NCI-H146 (cell line): ENCODE measurements around the gene OR2AP1.
"Not testable (repeated sequence)": the region's sequence is repeated elsewhere in the genome, so short reads cannot be mapped to it uniquely, and the experiment has no call there.

Experiments used
- DNase-seq: peaks from one replicate; lab custom pipeline; 2025; lab: John Stamatoyannopoulos, UW

The OR2AP1 gene

GRCh38 chr12:55572168-55572567 lies at the start of gene OR2AP1:
TSS of gene OR2AP1 (plus strand) at chr12:55572468. CDS start at chr12:55574415, 1,947 bp downstream.
- no peak for DNase-seq

- DNase-seq, result not testable (repeated sequence)
Measured at GRCh38 chr12:55548235-55548634, 24.0 kb upstream of the OR2AP1 start.

GRCh38 chr12:55548756-55549155 lies 23.5 kb upstream of the OR2AP1 start:
- DNase-seq, result no peak

GRCh38 chr12:55549302-55549701 lies 23.0 kb upstream of the OR2AP1 start, which contains the start of gene OR6C4:
TSS of gene OR6C4 (plus strand) at chr12:55549602. CDS start at chr12:55551227, 1,625 bp downstream.
- no peak for DNase-seq

DNA sequence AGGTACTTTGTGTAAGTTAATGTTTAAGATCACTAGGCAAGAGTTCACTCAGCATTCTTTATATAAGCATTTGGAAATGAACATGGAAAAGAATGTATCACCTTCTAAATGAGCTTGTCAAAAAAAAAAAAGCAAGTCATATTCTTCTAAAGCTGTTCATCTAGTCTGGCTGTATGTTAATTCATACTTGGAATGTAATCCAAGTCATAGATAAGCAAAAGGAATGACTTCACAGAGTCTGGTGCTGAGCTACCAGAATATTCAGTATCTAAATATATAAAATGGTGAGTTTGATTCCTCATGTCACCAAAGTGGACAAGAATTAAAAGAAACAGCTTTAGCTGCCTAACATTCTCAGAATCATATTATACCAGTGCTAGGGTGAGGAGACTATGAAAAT lies 18.0 kb upstream of the OR2AP1 start:
- DNase-seq, result no peak

DNA sequence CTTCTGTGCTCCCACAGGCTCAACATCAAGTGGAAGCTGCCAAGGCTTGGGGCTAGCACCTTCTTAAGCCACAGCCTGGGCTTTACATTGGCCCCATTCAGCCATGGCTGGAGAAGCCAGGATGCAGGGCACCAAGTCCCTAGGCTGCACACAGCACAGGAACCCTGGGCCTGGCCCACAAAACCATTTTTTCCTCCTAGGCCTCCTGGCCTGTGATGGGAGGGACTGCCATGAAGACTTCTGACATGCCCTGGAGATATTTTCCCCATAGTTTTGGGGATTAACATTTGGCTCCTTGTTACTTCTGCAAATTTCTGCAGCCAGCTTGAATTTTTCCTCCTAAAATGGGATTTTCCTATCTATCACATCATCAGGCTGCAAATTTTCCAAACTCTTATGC lies 2.2 kb upstream of the OR2AP1 start:
- DNase-seq, result not testable (repeated sequence)

DNA sequence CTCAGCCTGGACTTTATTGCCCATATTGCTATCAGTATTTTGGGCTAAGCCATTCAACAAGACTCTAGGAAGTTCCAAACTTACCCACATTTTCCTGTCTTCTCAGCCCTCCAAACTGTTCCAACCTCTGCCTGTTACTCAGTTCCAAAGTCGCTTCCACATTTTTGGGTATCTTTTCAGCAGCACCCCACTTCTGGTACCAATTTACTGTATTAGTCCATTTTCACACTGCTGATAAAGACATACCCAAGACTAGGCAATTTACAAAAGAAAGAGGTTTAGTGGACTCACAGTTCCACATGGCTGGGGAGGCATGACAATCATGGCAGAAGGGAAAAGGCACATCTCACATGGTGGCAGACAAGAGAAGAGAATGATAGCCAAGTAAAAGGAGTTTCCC lies 1.6 kb upstream of the OR2AP1 start:
- DNase-seq, result not testable (repeated sequence)

DNA sequence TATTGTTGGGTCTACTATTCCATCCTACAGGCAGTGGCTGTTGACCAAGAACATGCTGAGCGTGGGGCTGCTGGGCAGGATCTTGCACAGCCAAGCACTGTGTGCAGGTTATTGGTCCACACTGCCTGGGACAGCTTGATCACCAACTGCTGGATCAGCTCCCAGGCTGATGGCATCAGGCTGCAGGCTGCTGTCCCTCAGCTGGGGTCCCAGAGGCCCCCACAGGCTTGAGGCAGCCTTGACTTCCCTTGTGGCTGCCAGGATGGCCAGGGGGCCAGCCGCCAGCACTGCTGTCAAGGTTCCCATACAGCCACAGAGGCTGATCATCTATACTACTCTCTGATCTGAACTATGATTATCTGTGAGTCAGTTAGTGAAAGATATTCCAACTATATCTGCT lies 9.8 kb downstream of the OR2AP1 start:
- no peak for DNase-seq

GRCh38 chr12:55585817-55586216 lies 13.5 kb downstream of the OR2AP1 start:
- DNase-seq, result no peak

DNA sequence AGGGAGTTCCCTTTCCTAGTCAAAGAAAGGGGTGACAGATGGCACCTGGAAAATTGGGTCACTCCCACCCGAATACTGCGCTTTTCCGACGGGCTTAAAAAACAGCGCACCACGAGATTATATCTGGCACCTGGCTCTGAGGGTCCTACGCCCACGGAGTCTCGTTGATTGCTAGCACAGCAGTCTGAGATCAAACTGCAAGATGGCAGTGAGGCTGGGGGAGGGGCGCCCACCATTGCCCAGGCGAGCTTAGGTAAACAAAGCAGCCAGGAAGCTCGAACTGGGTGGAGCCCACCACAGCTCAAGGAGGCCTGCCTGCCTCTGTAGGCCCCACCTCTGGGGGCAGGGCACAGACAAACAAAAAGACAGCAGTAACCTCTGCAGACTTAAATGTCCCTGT lies 17.9 kb downstream of the OR2AP1 start:
- not testable (repeated sequence) for DNase-seq

DNA sequence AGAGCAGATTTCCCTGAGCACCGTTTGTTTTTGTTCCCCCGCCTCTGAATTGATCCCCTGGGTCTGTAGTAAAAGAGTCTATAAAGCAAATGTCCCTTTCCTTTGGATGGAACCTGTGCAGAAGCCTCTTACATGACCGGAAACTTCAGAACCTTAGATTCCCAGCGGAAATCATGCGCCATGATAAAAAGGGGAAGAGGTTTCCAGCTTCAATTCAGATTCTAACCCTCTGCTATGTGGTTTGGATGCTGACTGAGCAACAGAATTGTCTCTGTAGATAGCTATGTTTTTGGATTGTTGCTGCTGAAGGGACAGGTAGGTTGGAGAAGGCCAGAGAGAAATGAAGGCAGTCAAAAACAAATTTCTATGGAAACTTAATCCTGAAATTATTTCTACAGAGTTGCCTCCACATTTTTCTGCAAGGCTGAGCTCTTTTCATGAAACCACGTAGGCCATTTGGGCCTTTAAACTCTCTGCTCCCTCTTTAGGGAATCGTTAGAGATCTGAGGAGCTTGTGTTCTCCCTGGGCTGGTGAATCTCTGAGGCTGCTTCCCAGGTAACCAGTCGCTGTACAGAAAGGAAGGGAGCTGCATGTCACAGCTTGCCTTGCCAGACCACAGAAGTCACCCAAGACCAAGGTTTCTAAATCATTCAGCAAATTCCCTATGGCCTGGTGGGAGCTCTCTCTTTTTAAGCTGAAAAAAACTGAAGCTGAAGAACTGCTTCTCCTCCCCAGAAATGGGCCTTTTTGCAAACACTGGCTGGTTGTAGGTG lies 35.7 kb downstream of the OR2AP1 start:
- no peak for DNase-seq

DNA sequence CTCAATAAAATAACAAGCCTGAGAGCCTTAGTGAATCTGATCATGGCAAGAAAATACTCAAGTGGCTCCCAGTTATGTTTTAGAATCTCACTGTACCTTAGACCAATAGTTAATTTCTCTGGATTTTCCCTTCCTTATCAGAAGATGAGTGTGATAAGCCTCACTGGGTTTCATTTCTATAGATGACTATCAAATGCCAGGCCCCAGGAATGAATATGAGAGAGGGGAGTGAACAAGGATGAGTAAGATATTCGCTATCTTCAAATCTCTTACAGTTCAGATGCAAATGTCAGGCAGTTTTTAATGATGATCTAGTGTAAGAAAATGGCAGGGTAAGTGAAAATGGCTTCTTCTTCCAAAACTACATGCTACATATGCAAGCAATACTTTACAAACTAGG lies 38.3 kb downstream of the OR2AP1 start:
- no peak for DNase-seq

DNA sequence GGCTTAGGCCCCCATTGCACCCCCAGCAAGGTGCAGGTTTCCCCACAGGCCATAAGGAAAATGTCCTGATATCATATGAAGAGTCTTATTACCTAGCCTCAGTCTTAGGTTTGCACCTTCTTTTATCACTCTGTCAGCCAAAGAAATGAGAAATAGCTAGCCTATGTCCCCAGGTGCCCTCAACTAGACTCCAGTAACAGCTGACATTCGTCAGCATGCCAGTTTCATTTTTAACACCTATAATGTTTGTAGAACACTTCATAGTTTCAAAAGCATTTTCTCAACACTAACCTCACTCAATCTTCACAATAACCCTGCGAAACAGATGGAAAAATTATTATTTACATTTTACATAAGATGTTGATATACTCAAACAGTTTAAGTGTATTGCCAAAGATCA lies 40.4 kb downstream of the OR2AP1 start:
- DNase-seq, result no peak

- DNase-seq, result no peak
Measured at GRCh38 chr12:55614764-55615163, 42.5 kb downstream of the OR2AP1 start.

DNA sequence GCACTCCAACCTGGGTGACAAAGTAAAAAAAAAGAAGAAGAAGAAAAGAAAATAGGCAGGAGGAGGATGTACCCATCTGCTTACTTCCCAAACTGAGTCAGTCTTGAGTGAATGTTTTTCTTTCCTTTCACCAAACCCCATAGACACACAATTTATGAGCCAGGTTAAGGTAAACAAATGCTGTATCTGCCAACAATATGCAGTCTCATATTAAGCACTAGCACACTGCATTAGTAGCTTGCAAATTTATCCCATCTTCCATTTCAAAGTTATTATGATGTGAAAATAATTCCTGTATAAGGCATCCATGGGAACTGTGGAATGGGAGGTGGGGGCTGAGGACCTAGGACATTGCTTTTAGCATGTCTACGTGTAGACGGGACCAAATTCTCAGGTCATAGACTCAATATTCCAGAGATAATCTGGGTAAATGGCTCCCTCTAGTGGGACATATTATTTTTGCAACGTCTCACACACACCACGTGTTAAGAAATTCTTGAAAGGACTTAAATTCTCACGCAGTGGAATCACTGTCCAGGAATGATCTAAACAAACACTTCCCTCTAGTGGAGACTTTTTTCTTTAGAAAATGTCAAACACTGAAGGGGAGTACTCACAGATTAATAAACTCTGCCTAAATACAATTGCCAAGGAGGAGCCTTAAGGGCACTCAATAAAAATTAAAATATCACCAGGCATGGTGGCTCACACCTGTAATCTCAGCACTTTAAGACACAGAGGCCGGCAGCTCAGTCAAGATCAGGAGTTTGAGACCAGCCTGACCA lies 47.3 kb downstream of the OR2AP1 start:
- DNase-seq, result peak; percentile 72

DNA sequence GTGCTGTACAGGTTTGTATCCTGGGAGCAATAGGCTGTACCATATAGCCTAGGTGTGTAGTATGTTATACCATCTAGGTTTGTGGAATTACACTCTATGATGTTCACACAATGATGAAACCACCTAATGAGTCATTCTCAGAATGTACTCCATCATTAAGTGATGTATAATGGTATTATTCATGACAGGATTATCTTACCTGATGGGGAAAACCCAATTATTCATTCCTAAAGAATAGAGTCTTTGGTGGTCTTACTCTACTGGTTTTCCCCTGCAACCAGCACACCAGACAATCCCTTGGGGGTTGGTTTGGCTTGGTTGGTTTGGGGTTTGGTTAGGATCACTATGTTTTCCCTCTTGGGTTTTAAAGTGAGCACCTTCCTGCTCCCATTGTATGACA lies 51.8 kb downstream of the OR2AP1 start:
- no peak for DNase-seq
